Central memory CD4-positive, alpha-beta T cell (primary cell): ENCODE results near the gene HK2.
"Not testable (repeated sequence)": the region's sequence is repeated elsewhere in the genome, so short reads cannot be mapped to it uniquely, and the experiment has no call there.

Experiments
- DNase-seq: peaks from one replicate; pipeline ENCODE4 v3.0.0; 2022

The HK2 gene

DNA sequence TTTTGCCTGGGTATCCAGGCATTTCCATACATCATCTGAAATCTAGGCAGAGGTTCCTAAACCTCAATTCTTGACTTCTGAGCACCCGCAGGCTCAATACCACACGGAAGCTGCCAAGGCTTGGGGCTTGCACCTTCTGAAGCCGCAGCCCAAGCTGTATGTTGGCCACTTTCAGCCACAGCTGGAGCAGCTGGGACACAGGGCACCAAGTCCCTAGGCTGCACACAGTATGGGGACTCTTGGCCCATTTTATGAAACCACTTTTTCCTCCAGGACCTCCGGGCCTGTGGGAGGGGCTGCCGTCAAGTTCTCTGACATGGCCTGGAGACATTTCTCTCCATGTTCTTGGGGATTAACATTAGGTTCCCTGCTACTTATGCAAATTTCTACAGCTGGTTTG lies 72.5 kb downstream of the HK2 start:
- no peak for DNase-seq

DNA sequence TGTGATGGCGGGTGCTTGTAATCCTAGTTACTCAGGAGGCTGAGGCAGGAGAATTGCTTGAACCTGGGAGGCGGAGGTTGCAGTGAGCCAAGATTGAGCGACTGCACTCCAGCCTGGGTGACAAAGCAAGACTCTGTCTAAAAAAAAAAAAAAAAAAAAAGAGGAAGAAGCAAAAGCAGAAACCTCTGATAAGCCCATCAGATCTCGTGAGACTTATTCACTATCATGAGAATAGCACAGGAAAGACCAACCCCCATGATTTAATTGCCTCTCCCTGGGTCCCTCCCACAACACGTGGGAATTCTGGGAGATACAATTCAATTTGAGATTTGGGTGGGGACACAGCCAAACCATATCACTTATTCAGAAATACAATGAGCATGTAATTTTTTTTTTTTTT lies 73.6 kb downstream of the HK2 start:
- DNase-seq: not testable (repeated sequence)

DNA sequence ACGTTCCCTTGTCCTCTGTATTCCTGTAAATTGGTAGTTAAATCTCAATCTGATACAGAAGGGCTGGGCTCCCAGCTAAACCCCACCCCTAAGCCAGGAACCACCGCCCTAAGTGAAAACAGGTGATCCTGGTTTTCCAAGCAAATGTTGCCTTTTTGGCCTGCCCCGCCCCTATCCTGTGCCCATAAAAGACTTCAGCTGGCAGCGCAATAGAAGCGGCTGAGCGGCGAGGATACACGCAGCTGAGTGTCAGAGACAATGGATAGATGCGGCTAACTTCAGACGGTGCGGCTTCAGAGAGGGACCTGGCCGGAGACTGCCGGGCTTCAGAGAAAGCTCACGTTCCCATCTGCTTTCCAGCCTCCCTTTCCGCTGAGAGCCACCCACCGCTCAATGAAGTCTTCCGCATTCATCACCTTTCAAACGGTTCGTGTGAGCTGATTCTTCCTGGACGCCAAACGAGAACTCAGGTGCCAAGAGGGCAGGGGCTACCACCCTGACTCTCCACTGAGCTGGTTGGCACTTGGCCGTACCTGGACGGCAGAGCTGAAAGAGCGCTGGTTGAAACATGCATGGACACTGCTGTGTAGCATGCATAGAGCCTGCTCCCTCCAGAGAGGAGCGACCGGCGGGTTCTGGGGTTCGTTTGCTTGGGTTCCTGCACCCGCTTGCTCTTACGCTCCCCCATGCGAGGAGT lies 75.0 kb downstream of the HK2 start:
- no peak for DNase-seq

DNA sequence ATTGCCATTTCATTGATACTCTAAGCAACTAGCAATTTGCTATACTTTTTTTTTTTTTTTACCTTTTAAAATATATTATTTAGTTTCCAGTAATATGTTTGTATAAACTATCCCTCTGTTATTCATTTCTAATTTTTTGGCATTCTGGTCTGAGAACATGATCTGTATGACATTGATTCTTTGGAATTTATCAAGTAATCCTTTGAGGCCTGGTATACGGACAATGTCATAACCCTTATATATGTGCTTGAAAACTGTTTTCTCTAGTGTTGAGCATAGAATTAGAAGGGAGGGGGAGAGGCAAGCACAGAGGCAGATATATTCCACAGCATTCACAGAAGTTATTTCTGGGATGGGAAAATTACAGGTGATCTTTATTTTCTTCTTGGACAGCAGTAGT lies 76.3 kb downstream of the HK2 start:
- DNase-seq: no peak

GRCh38 chr2:74911061-74911460 lies 77.1 kb downstream of the HK2 start:
- no peak for DNase-seq

GRCh38 chr2:74915743-74916142 lies 81.8 kb downstream of the HK2 start:
- no peak for DNase-seq

DNA sequence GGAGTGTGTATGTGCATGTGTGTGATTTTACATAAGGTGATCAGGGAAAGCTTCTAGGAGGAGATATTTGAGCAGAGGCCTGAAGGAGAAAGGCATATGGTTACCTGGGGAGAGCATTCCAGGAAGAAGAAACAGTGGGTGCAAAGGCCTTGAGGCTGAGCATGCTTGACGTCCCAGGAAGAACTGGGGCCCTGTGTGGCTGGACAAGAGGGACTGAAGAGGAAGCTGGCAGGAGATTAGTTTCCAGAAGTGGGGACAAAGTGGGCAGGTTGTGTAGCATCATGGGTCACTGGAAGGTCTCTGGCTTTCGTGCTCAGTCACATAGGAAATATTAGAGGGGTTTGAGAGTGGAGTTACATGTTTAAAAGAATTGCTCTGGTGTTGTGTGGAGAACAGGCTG lies 82.5 kb downstream of the HK2 start:
- DNase-seq: no peak

GRCh38 chr2:74917702-74918619 lies 84.0 kb downstream of the HK2 start:
- no peak for DNase-seq

- DNase-seq: peak; percentile 54
These were observed 85.9 kb downstream of the HK2 start for GRCh38 chr2:74919827-74920226.

GRCh38 chr2:74921236-74921736 lies 87.4 kb downstream of the HK2 start:
- no peak for DNase-seq

- DNase-seq: no peak
These were observed 88.8 kb downstream of the HK2 start for GRCh38 chr2:74922592-74923227.

DNA sequence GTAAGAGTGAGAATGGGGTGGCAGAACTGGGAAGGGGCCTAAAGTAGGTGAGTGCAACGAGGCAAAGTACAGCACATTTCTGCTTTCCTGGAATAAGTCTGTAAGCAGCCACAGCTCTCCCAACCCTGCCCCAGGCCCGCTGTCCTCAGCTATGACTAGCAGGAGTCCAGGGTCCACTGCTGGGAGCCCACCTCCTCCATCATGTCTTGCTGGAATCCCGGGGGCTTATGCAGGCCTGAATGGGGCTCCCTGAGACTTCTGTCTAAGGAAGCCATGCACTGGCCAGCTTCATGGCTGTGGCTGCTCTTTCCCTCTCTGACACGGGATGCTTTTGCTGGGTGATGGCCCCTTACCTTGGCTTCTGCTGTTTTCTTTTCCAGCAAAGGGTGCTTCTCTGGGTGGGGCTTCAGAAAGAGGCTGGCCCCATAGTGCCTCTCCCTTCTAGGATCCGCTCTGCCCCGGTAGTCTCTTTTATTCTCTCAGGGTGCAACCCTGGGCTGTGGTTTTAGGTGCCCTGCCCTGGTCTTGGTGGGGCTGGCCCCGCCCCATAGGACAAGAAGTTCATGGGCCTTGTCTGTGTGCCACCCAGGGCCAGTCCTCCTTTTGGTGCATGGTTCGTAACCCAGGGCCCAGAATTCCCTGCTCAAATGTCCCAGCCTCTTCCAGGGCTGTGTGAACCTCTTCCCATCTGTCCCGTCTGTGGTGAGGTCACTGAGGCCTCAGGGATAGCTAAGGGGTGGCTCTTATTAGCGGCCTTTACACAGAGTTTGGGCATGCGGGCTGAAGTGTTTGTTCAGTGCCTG lies 90.7 kb downstream of the HK2 start:
- DNase-seq: no peak

DNA sequence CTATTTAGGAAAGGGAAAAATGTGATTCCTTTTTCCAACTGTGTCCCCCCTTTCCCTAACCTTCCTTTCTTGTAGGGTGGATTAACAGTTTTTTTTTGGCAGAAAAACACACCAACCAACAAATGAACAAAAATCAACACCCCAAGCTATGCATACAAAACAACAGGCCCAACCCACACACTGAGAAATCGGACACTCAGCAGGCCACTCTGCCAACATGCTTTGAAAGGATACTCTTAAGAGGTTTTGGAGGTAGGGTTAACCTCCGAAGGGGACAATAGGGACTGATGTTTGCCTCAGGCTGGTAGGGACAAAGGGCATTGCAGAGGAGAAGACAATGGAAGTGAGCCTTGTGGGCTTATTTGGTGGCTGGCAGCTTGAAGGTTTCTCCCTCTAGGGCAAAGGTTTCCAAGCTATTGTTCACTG lies 91.4 kb downstream of the HK2 start:
- no peak for DNase-seq

DNA sequence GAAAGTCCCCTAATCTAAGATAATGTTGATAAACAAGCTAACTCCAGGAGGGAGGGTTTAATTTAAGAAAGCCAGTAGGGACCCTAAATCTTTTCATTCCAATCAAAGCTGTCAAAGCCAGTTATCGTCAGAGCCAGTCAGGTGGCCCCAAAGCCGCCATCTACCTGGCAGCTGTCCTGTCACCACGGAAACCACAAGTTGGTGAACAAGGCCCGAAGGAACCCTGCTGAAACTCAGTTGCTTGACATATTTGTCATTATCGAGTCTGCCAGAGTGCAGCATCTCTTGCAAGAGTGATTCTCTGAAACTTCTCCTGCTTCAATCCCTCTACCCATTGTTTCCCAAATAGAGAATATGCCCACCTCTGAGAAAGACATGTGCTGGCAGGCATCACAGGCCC lies 93.7 kb downstream of the HK2 start:
- DNase-seq: no peak

- no peak for DNase-seq
These were observed 97.0 kb downstream of the HK2 start for GRCh38 chr2:74930811-74931486.

DNA sequence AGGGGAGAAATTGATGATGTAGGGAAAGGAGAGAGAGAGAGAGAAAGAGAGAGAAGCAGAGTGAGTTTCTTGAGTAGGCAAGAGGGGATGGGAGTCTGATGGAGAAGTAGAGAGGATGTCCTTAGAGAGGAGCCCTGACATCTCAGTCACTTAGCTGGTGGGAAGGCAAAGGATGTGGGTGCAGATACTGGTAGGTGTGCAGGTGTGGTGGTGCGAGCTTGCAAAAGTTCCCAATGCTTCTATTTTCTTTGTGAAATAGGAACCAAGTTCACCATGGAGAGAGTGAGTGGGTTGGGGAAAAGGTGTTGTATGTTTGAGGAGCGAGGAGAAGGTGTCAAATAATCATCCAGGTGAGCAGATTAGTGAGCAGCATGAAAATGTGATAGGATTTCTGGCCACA lies 98.0 kb downstream of the HK2 start:
- no peak for DNase-seq

- DNase-seq: no peak
These were observed 102.1 kb downstream of the HK2 start for GRCh38 chr2:74935975-74936391.

GRCh38 chr2:74937221-74937880 lies 103.4 kb downstream of the HK2 start:
- DNase-seq: no peak

- DNase-seq: no peak
These were observed 104.3 kb downstream of the HK2 start for GRCh38 chr2:74938264-74938663.

DNA sequence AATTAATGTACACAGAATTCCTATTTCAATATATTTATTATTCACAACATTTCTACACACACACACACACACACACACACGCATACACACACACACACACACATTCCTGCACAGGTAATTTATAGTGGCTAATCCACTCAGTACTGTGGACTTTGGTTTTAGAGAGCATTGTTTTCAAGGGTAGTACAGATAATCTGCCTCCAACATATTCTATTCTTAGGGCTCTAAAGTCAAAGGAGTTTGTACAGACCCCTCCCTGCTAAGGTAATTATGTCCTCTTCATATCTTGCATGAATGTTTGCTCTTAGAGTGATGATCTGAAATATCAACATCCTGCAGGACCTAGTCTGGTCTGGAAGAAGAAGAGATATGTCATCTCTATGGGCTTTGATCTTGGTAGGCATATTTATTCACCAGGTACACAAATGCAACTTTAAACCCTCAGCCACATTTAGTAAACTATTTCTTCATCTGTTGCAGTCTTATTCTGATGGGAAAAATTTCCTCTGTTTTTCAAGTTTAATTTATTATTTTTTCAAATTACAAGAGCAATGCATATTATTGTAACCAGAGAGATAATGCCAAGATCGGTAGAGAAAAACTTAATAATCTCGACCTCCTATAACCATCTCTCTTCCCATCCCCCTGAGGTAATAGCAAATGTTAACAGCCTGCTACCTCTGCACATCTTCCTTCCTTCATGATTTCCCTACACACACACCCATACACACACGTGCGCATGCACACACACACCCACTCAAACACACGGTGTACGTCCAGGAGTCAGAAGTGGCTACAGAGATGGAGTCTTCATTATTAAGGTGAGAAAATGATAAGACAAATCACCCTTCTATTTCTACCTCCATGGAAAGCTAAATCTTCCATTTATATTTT lies 106.2 kb downstream of the HK2 start:
- DNase-seq: no peak
